ENCODE data around the gene MED12. TPM values are rescaled to one million over a fixed set of nuclear protein-coding genes. Genes with fewer than 3 reads are reported as not detected.
A peak's percentile ranks its signal among the peaks of the same experiment; 100 is the strongest.

The MED12 gene
- total RNA-seq, 1 experiment from 2014 or later: 44.1 TPM

DNA sequence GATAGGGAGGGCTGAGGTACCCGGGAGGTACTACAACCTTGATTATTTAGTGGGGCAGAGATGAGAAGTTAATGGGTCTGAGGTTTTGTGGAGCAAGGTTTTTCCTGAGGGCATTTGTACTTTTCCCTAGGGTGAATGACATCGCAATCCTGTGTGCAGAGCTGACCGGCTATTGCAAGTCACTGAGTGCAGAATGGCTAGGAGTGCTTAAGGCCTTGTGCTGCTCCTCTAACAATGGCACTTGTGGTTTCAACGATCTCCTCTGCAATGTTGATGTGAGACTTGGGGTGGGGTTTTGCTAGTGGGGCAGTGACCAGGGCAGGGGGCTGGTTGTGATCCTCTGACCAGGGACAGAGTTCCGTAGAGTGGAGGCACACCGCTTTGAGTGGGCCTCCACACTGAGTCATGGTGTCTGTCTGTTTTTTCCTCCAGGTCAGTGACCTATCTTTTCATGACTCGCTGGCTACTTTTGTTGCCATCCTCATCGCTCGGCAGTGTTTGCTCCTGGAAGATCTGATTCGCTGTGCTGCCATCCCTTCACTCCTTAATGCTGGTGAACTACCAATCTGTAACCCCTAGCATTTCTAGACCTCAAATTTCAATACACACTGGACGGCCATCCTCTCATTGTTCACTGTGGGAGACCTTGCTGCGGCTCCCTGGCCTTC, 9.9 kb downstream of the MED12 start:
- no peak for DNase-seq
- peaks cover 38% of the 10 kb centered on the region for H3K36me3 Mint-ChIP-seq (ENCODE audit: insufficient read depth, unreplicated experiment)
- intact Hi-C loops (cut with micrococcal nuclease; ENCODE audit: unreplicated experiment): loop anchor here (5.0 kb wide), 1 partner anchor 49 kb away; no protein-coding TSS in a partner anchor
- H3K36me3 ChIP-seq (ENCODE audit: control insufficient read depth, insufficient read depth, low read length): peaks cover 2% of the 10 kb centered on the region
- no peaks in the 10 kb centered on the region for H3K27me3 Mint-ChIP-seq (ENCODE audit: insufficient read depth, unreplicated experiment)
- no TSS peak for BruUV-seq (replicated peaks)
- no peaks in the 10 kb centered on the region for H3K9me3 Mint-ChIP-seq (ENCODE audit: unreplicated experiment)
- ChIA-PET POLR2A (no interaction called here), CTCF (interaction anchor here (0.8 kb wide), 1 partner anchor 49 kb away, joined by 3 read pairs; no protein-coding TSS in a partner anchor)
- no peaks in the 10 kb centered on the region for H3K4me1 ChIP-seq
- peaks cover 17% of the 10 kb centered on the region for H3K4me1 Mint-ChIP-seq (ENCODE audit: low read depth, unreplicated experiment)
- H3K27me3 ChIP-seq (replicated peaks; ENCODE audit: control insufficient read depth, insufficient read depth, low read length): no peaks in the 10 kb centered on the region
- H3K9me3 ChIP-seq: no peaks in the 10 kb centered on the region
- no peak overlapping the region for H3K4me3 Mint-ChIP-seq (ENCODE audit: unreplicated experiment)
- no peak overlapping the region for H3K4me3 ChIP-seq (ENCODE audit: low read depth, low read length)
- peak overlapping the region; percentile 5 for H3K27ac Mint-ChIP-seq (ENCODE audit: unreplicated experiment)
- TF ChIP-seq, protein P1, sequence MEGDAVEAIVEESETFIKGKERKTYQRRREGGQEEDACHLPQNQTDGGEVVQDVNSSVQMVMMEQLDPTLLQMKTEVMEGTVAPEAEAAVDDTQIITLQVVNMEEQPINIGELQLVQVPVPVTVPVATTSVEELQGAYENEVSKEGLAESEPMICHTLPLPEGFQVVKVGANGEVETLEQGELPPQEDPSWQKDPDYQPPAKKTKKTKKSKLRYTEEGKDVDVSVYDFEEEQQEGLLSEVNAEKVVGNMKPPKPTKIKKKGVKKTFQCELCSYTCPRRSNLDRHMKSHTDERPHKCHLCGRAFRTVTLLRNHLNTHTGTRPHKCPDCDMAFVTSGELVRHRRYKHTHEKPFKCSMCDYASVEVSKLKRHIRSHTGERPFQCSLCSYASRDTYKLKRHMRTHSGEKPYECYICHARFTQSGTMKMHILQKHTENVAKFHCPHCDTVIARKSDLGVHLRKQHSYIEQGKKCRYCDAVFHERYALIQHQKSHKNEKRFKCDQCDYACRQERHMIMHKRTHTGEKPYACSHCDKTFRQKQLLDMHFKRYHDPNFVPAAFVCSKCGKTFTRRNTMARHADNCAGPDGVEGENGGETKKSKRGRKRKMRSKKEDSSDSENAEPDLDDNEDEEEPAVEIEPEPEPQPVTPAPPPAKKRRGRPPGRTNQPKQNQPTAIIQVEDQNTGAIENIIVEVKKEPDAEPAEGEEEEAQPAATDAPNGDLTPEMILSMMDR (IDR thresholded peaks at IDR 0.05; ENCODE audit: insufficient read depth in 1 of 2, low read depth in 1 of 2, low read length in 1 of 2, severe bottlenecking in 1 of 2, unreplicated experiment in 1 of 2): no peak

DNA sequence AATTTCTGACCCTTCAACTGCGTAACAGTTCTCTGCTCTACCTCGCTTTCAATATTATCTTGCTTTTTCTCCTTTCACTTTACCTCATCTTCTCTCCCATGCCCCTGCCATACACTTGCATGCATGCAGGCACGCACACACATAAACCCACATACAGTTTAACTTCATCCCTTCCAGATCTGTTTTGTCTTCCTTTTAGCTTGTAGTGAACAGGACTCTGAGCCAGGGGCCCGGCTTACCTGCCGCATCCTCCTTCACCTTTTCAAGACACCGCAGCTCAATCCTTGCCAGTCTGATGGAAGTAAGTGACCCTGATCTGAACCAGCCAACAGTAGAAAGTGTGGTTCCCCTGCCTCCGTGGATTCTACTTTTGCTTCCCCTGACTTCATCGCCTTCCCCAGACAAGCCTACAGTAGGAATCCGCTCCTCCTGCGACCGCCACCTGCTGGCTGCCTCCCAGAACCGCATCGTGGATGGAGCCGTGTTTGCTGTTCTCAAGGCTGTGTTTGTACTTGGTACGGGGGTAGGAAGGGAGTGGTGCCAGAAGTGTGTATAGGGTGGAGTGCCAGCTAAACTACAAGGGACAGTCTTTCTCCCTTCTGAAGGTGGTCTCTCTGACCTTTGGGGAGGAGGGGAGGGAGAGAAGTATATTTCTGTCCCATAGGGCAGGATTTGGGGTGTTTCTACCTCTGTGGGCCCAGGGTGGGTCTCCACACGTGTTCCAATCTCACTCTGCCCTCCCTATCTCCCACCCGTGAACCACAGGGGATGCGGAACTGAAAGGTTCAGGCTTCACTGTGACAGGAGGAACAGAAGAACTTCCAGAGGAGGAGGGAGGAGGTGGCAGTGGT, 10.7 kb downstream of the MED12 start:
- H3K27me3 Mint-ChIP-seq (ENCODE audit: insufficient read depth, unreplicated experiment): no peaks in the 10 kb centered on the region
- no peaks in the 10 kb centered on the region for H3K9me3 Mint-ChIP-seq (ENCODE audit: unreplicated experiment)
- intact Hi-C loops (cut with micrococcal nuclease; ENCODE audit: unreplicated experiment): loop anchor here (1.0 to 5.0 kb wide), 3 partner anchors 31 to 131 kb away; no protein-coding TSS in a partner anchor
- DNase-seq: peak; percentile 52 to 70
- Histone ChIP-seq H3K36me3 (ENCODE audit: control insufficient read depth, insufficient read depth, low read length) (peaks cover 2% of the 10 kb centered on the region; the same call in 1 of the 2 replicates), H3K9me3 (no peaks in the 10 kb centered on the region), H3K4me3 (ENCODE audit: low read depth, low read length) (no peak overlapping the region), H3K27me3 (replicated peaks; ENCODE audit: control insufficient read depth, insufficient read depth, low read length) (no peaks in the 10 kb centered on the region), H3K4me1 (no peaks in the 10 kb centered on the region)
- CTCF ChIA-PET: interaction anchor here (0.8 kb wide), 1 partner anchor 48 kb away, joined by 3 read pairs; no protein-coding TSS in a partner anchor
- POLR2A ChIA-PET: no interaction called here
- H3K4me1 Mint-ChIP-seq (ENCODE audit: low read depth, unreplicated experiment): peaks cover 17% of the 10 kb centered on the region
- no peak overlapping the region for H3K4me3 Mint-ChIP-seq (ENCODE audit: unreplicated experiment)
- no TSS peak for BruUV-seq (replicated peaks)
- H3K36me3 Mint-ChIP-seq (ENCODE audit: insufficient read depth, unreplicated experiment): peaks cover 35% of the 10 kb centered on the region
- peak overlapping the region; percentile 5 for H3K27ac Mint-ChIP-seq (ENCODE audit: unreplicated experiment)
- TF ChIP-seq, protein P1 (IDR thresholded peaks at IDR 0.05; ENCODE audit: insufficient read depth in 1 of 2, low read depth in 1 of 2, low read length in 1 of 2, severe bottlenecking in 1 of 2, unreplicated experiment in 1 of 2): peak; percentile 68 to 76

DNA sequence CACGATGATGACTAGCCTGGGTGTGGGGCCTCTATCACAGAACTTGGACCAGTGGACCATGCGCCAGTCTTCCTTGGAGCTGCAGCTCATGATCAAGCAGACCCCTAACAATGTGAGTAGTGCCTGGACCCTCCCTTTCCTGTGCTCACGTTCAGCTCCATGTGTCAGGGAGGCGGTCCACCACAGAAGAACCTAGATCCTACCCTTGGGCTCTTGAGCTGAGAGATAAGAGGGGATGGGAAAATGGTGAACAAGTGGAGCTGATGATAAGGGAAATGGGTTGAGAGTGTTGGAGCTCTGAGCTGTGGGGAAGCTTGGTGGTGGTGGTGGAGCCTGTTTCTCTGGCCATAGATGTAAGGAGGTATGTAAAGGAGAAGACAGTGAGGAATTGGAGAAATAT, 13.1 kb downstream of the MED12 start:
- H3K9me3 Mint-ChIP-seq (ENCODE audit: unreplicated experiment): no peaks in the 10 kb centered on the region
- no TSS peak for BruUV-seq (replicated peaks)
- no peak for DNase-seq
- POLR2A ChIA-PET: interaction anchor here (0.6 kb wide), 1 partner anchor 519 kb away, joined by 3 read pairs; no protein-coding TSS in a partner anchor
- TF ChIP-seq, protein P1 (IDR thresholded peaks at IDR 0.05; ENCODE audit: insufficient read depth in 1 of 2, low read depth in 1 of 2, low read length in 1 of 2, severe bottlenecking in 1 of 2, unreplicated experiment in 1 of 2): no peak
- intact Hi-C loops (cut with micrococcal nuclease; ENCODE audit: unreplicated experiment): no loop called here
- H3K9me3 ChIP-seq: no peaks in the 10 kb centered on the region
- H3K27ac Mint-ChIP-seq (ENCODE audit: unreplicated experiment): no peak overlapping the region
- H3K36me3 ChIP-seq (ENCODE audit: control insufficient read depth, insufficient read depth, low read length): peaks cover 2% of the 10 kb centered on the region; the same call in 1 of the 2 replicates
- no peaks in the 10 kb centered on the region for H3K27me3 Mint-ChIP-seq (ENCODE audit: insufficient read depth, unreplicated experiment)
- H3K4me1 Mint-ChIP-seq (ENCODE audit: low read depth, unreplicated experiment): peaks cover 17% of the 10 kb centered on the region
- no peak overlapping the region for H3K4me3 ChIP-seq (ENCODE audit: low read depth, low read length)
- CTCF ChIA-PET: no interaction called here
- no peak overlapping the region for H3K4me3 Mint-ChIP-seq (ENCODE audit: unreplicated experiment)
- no peaks in the 10 kb centered on the region for H3K27me3 ChIP-seq (replicated peaks; ENCODE audit: control insufficient read depth, insufficient read depth, low read length)
- peaks cover 37% of the 10 kb centered on the region for H3K36me3 Mint-ChIP-seq (ENCODE audit: insufficient read depth, unreplicated experiment)
- H3K4me1 ChIP-seq: no peaks in the 10 kb centered on the region

All from Caco-2 (cell line).